ENCODE data around the gene RHBDD1.

GRCh38 chr2:226913641-226914040 is 77.8 kb downstream of the RHBDD1 start:
- TF ChIP-seq EZH2 (IDR thresholded peaks at IDR 0.05; ENCODE audit: borderline replicate concordance, low read length) (no peak), CTCF (conservative IDR thresholded peaks at IDR 0.05 in 1 of 2, IDR thresholded peaks at IDR 0.05 in 1 of 2; ENCODE audit: extremely low read depth in 1 of 2, insufficient read depth in 1 of 2, low read depth in 1 of 2, low read length in 2 of 2) (no peak)
